Right forelimb (tissue), 1 donor: ENCODE data around the gene SERGEF.

Source experiments
- DNase-seq: peaks from one replicate; pipeline ENCODE4 v3.0.0-alpha.2; 2018

The SERGEF gene

GRCh38 chr11:17950644-17951043, 62.2 kb downstream of the SERGEF start:
- no peak for DNase-seq

- no peak for DNase-seq
These were observed 64.6 kb downstream of the SERGEF start for GRCh38 chr11:17948296-17948695.

- DNase-seq, result no peak
These were observed 73.3 kb downstream of the SERGEF start for GRCh38 chr11:17939542-17939941.

- no peak for DNase-seq
These were observed 76.1 kb downstream of the SERGEF start for GRCh38 chr11:17936790-17937189.

- no peak for DNase-seq
These were observed 78.7 kb downstream of the SERGEF start for GRCh38 chr11:17934194-17934593.

GRCh38 chr11:17933708-17934107, 79.1 kb downstream of the SERGEF start:
- no peak for DNase-seq

GRCh38 chr11:17932472-17932871, 80.4 kb downstream of the SERGEF start:
- no peak for DNase-seq

- no peak for DNase-seq
These were observed 81.3 kb downstream of the SERGEF start for GRCh38 chr11:17931595-17931994.

GRCh38 chr11:17930544-17931125, 82.2 kb downstream of the SERGEF start:
- DNase-seq, result no peak

- DNase-seq, result no peak
These were observed 83.7 kb downstream of the SERGEF start for GRCh38 chr11:17929171-17929570.

GRCh38 chr11:17927681-17928343, 85.0 kb downstream of the SERGEF start:
- DNase-seq, result no peak

GRCh38 chr11:17927041-17927440, 85.8 kb downstream of the SERGEF start:
- DNase-seq, result no peak

GRCh38 chr11:17924713-17925112, 88.1 kb downstream of the SERGEF start:
- no peak for DNase-seq

- DNase-seq, result no peak
These were observed 89.6 kb downstream of the SERGEF start for GRCh38 chr11:17923217-17923616.

- DNase-seq, result no peak
These were observed 90.4 kb downstream of the SERGEF start for GRCh38 chr11:17922416-17922788.

- DNase-seq, result no peak
These were observed 91.0 kb downstream of the SERGEF start for GRCh38 chr11:17921659-17922415.

GRCh38 chr11:17918049-17918605, 94.7 kb downstream of the SERGEF start:
- DNase-seq, result no peak

- DNase-seq, result no peak
These were observed 95.3 kb downstream of the SERGEF start for GRCh38 chr11:17917556-17917955.

- DNase-seq, result no peak
These were observed 97.2 kb downstream of the SERGEF start for GRCh38 chr11:17915500-17916143.

GRCh38 chr11:17914957-17915356, 97.9 kb downstream of the SERGEF start:
- no peak for DNase-seq

GRCh38 chr11:17907046-17907445, 105.8 kb downstream of the SERGEF start:
- DNase-seq, result no peak

- DNase-seq, result no peak
These were observed 106.4 kb downstream of the SERGEF start for GRCh38 chr11:17906436-17906835.

- no peak for DNase-seq
These were observed 107.4 kb downstream of the SERGEF start for GRCh38 chr11:17905477-17905876.
